Panc1 (cell line): ENCODE data around the gene PTPN23.

ENCODE experiments used
- CTCF ChIP-seq: fragments of 450-650 bp; IDR thresholded peaks from 2 replicates; pipeline ENCODE4 v1.5.1; 2017; ENCODE audit warnings: mild to moderate bottlenecking
- TF ChIP-seq, protein P1 (sequence below), 2 experiments: IDR thresholded peaks; 2 replicates each; pipeline ENCODE4 v1.6.1; 2011 to 2012; ENCODE audit warnings: low read depth in 2 of 2, control low read depth in 1 of 2, low read length in 1 of 2, mild to moderate bottlenecking in 1 of 2, moderate library complexity in 1 of 2; ENCODE audit not compliant: insufficient read depth in 1 of 2

DNA sequence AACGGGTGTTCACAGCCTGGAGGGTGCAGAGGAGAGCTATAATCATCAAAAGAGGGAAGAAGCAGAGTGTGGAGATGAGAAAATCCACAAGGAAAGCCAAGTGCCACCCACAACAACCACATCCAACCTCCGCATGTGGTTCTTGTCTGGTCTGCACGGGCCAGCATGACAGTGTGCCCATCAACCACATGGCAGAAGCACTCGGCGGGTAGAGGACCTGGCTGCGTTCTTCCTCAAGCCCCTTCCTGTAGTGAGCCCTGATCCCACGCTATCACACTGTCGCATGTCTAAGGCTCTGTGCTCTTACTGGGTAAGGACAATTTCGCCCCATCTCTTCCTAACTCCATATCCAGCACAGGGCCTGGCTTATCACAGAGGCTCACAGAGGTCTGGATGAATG lies 41.9 kb downstream of the PTPN23 start:
- no peak for TF ChIP-seq CTCF
- TF ChIP-seq, protein P1, sequence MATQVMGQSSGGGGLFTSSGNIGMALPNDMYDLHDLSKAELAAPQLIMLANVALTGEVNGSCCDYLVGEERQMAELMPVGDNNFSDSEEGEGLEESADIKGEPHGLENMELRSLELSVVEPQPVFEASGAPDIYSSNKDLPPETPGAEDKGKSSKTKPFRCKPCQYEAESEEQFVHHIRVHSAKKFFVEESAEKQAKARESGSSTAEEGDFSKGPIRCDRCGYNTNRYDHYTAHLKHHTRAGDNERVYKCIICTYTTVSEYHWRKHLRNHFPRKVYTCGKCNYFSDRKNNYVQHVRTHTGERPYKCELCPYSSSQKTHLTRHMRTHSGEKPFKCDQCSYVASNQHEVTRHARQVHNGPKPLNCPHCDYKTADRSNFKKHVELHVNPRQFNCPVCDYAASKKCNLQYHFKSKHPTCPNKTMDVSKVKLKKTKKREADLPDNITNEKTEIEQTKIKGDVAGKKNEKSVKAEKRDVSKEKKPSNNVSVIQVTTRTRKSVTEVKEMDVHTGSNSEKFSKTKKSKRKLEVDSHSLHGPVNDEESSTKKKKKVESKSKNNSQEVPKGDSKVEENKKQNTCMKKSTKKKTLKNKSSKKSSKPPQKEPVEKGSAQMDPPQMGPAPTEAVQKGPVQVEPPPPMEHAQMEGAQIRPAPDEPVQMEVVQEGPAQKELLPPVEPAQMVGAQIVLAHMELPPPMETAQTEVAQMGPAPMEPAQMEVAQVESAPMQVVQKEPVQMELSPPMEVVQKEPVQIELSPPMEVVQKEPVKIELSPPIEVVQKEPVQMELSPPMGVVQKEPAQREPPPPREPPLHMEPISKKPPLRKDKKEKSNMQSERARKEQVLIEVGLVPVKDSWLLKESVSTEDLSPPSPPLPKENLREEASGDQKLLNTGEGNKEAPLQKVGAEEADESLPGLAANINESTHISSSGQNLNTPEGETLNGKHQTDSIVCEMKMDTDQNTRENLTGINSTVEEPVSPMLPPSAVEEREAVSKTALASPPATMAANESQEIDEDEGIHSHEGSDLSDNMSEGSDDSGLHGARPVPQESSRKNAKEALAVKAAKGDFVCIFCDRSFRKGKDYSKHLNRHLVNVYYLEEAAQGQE (IDR thresholded peaks at IDR 0.05; ENCODE audit: insufficient read depth in 1 of 2, low read depth in 2 of 2, low read length in 1 of 2) = no peak
